H54 (cell line): ENCODE data around the gene TSPEAR.

Experiments
- DNase-seq: peaks from one replicate; pipeline ENCODE4 v3.0.0; 2011; ENCODE audit warnings: low spot score, mixed read lengths; ENCODE audit not compliant: insufficient read length
- FAIRE-seq: peaks from 3 replicates; lab custom pipeline; 2011; peaks lifted over from hg19 to GRCh38; lab: Jason Lieb, UNC
- POLR2A ChIP-seq: IDR thresholded peaks from 2 replicates; pipeline ENCODE4 v1.6.1; 2011; ENCODE audit warnings: low read depth, mild to moderate bottlenecking, low read length

The TSPEAR gene

DNA sequence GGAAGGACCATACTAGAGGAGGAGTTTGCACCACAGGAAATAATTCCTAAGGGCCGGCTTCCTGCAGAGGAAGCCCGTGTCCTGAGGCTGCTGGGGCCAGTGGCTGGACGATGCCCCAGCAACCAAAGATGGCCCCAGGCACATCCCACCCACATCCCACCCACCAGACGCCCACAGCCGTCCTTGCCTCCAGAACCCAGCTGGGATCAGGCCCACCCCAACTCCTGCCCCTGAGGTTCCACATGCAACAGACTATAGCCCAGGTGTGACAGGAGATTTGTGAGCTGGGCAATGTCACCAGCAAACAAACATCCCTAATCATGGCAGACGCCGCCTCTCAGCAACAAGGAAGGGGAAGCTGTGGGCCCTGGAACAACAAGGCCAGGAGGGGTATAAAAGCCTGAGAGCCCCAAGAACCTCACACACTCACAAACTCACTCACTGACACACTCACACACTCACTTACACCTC, 84.7 kb downstream of the TSPEAR start, which contains the start of gene KRTAP10-9:
Gene KRTAP10-9, plus strand, starts transcription at position 421 of the 471 bp plus-strand sequence. CDS start 79 bp downstream, outside the sequence.
- TF ChIP-seq POLR2A = no peak
- no peak for DNase-seq
- no peak for FAIRE-seq

DNA sequence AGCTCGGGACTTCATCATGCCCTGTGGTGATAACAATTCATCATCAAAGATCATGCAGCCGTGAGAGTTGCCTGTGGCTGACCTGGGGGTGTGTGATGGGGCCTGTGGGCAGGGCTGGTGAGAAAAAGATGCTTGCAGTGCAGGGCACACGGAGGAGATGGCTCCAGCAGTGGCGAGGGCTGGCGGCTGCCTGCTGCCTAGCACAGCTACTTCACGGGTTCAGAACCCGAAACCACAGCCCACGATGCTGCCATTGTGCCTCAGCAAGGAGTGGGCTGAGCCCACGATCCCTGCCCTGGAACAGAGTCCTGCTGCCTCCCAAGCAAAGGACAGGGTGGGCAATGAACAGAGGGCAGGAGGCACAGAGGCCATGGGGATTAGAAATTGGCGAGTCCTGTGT, 85.1 kb downstream of the TSPEAR start:
- FAIRE-seq (no peak), DNase-seq (no peak)
- TF ChIP-seq POLR2A = no peak

DNA sequence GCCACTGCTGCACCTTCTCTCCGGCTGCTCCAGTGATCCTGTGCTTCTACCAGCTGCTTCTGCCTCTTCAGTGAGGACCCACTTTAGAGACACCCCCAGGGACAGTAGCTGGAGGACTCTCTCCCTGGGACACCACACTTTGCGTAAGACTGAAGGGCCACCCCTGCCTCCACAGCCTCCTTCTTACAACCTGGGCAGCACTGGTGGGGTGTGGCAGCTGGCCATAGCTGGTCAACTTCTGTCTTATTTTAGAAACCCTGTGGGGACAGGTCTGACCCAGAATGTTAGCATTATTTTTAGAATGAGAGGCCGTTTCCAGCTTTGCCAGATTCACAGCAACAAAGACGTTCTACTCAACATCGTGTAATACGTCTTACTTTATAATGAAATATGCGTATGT, 85.6 kb downstream of the TSPEAR start:
- FAIRE-seq = no peak
- TF ChIP-seq POLR2A = no peak
- no peak for DNase-seq

DNA sequence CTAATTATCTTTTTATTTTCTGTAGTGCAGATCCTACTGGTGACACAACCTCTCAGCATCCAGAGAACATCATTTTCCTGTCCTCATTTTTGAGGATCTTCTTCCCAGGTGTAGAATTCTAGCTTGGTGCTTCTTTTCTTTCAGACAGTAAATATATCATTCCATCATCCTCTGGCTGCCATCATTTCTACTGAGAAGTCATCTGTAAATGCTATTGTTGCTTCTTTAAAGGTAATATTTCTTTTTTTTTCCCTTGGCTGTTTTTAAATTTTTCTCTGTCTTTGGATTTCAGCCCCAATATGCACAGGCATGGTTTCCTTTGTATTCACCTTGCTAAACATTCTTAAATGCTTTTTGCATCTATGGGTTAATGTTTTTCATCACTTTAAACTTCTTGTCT, 87.8 kb downstream of the TSPEAR start:
- no peak for DNase-seq
- FAIRE-seq = no peak
- TF ChIP-seq POLR2A = no peak

DNA sequence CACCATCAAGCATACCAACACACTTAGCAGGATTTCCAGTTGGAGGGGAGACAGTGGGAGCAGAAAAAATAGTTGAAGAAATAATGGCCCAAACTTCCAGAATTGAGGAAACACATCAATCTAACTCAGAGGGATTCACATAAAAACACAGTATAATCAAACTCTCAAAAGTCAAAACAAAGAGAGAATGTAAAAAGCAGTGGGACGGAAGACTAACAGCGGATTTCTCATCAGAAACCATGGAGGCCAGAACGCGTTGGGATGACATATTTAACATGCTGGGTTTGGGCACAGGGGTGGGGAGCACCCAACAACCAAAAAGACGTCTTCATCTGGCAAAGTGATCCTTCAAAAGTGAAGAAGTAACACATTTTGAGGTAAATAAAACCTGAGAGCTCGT, 91.5 kb downstream of the TSPEAR start:
- no peak for FAIRE-seq
- no peak for DNase-seq
- no peak for TF ChIP-seq POLR2A

DNA sequence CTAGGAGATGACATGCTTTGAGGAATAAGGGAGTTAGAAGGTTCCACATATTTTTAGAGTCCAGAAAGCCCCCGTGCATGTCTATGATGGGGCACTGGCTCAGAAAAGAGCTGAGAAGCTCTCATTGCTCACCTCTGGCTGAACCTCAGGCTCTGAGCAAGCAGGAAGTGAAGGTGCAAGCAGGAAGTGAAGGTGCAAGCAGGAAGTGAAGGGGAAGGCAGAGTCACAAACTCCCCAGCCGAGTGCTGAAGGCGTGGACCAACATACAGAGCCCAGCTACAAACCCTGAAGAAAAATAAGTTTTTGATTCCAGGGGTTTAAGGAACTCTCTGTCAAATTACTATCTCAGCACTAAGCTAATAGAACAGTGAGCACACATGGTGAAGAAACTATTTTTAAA, 92.5 kb downstream of the TSPEAR start:
- TF ChIP-seq POLR2A = no peak
- FAIRE-seq (no peak), DNase-seq (no peak)

DNA sequence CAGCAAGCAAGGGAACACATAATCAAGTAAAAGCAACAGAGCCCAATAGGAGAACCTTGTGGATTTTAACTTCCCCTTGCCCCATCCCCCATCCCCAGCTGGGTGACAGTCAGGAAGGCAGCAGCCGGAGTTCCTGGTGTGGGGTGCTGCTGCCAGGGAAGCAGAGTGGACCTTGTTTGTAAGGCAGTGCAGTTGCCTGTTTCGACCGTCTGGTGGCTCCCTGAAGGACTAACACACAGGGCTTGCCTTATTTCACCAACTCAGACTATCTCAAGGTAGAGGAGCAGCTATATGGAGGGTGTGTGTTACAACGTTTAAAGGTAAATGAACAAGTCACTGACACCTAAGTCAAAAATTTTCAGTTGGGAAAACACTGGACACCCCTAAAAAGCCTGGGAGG, 92.9 kb downstream of the TSPEAR start:
- DNase-seq = no peak
- TF ChIP-seq POLR2A = no peak
- no peak for FAIRE-seq

DNA sequence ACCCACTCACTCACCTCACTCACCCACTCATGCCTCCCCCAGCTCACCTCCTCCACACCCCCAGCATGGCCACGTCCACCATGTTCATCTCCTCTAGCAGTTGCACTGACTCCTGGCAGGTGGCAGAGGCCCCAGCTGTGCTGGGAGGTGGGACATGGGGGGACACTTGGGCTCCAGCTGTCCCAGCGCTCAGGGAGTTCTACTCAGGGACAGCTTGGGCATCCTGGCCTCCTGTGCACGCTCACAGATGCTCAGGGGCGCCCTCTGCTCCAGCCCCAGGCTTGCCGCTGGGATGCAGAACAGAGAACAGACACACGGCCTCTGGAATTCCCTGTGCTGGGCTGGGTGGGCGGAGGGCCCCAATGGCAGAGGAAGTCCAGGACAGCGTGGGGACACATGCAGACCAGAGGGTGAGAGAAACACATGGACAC, 94.3 kb downstream of the TSPEAR start:
- DNase-seq = no peak
- no peak for TF ChIP-seq POLR2A
- FAIRE-seq = no peak

DNA sequence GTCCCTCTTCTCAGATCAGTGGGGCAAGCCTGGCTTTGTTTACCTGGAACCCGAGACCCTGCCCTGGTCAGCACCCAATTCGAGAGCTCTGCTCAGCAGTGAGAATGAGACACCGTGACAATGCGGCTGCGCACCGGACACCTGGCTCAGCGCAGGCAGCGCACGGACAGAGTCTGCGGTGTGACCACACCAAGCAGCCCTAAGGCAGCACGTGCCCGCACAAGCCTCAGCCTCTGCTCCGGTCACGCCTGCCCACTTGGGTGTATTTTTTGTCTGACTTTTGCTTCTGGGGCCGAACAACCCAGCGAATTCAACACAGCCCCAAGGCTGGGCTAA, 94.8 kb downstream of the TSPEAR start:
- no peak for TF ChIP-seq POLR2A
- DNase-seq = no peak
- FAIRE-seq = no peak

DNA sequence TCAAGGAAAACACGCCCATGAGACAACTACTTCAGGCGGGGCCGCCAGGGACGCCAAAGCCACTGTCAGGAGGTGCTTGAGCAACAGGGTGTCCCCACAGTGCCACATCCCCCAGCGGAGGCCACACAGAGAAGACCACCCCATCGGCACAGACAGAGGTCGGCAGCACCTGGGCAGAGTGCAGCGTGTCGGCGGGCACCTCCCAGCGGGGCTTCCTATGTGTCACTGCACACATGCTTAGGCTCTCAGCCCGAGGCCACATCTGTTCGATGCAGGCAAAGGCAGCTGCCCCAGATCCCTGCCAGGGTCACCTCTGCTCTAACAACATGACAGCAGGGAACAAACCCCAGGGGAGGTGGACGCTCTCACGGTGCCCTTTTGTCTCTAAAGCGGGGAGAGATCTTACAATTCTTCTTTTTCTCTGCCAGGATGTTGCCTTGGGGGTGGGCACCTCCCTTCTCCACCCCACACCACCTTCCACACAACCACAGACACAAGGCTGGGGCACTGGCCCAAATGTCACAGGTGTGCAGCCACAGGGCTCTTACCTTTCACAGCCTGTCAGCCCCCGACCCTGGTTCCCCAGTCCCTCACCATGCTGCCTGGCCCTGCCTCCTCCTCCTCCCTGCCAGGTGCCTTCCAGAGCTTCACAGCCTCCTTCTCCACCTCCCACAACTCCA, 95.3 kb downstream of the TSPEAR start:
- DNase-seq (no peak), FAIRE-seq (no peak)
- TF ChIP-seq POLR2A = no peak

DNA sequence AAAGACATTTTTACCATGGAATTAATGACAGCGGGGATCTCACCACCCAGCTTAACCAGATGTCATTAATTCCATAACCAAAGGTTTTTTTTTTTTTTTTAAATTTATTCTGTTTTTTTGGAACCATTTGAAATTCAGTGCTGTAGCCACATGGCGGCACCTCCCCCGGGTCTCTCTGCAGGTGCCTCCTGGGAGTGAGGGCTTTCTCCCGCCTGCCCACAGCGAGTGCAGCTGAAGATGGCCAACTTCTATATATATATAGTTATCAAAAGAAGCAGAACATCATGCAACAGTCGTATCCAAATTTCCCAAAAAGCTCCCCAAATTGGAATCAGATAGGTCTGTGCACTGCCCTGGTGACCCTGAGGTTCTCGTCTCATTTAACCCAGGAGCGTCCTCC, 95.9 kb downstream of the TSPEAR start:
- FAIRE-seq = no peak
- no peak for TF ChIP-seq POLR2A

DNA sequence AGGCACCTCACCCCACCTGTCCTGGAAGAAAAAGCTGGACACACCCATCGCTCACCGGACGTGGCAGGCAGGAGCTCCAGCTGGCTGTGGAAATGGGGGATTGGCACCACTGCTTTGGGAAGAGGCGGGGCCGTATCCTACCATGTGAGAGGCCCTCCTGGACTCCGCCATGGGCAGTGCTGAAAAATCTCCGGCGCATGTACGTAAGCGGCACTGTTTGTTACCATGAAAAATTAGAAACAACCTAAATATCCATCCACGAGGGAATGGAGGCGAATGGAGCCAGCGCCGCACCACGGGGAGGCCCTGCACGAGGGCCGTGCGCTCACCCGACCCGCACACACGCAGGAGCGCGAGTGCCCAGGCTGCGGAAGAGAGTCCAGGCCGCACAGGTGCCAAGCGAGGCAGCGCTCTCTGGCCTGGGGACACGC, 96.4 kb downstream of the TSPEAR start:
- no peak for TF ChIP-seq POLR2A
- DNase-seq (no peak), FAIRE-seq (no peak)

More for the DNA sequence above, 95.9 kb downstream of the TSPEAR start:
- no peak for DNase-seq

DNA sequence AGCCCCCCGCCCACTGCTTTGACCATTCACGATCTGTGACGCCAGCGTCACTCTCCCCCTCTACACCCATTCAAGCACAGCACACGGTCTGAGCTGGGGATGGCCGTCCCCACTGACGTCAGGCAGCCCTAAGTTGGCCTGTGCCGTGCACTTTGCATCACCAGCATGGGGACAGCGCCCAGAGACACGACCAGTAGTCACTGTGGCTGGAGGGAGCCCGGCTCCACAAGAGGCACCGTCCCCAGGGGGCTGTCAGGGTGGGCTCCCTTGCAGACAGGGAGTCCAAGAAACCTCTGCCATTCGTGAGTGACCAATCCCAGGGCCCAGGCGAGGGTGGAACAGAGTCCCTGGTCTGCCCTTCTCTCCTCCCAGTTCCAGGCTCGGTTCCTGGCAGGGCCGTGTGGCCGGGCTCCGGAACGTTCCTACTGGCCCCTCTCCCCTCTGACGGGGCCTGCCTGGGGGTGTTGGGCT, 97.2 kb downstream of the TSPEAR start:
- no peak for TF ChIP-seq POLR2A
- no peak for DNase-seq
- no peak for FAIRE-seq

DNA sequence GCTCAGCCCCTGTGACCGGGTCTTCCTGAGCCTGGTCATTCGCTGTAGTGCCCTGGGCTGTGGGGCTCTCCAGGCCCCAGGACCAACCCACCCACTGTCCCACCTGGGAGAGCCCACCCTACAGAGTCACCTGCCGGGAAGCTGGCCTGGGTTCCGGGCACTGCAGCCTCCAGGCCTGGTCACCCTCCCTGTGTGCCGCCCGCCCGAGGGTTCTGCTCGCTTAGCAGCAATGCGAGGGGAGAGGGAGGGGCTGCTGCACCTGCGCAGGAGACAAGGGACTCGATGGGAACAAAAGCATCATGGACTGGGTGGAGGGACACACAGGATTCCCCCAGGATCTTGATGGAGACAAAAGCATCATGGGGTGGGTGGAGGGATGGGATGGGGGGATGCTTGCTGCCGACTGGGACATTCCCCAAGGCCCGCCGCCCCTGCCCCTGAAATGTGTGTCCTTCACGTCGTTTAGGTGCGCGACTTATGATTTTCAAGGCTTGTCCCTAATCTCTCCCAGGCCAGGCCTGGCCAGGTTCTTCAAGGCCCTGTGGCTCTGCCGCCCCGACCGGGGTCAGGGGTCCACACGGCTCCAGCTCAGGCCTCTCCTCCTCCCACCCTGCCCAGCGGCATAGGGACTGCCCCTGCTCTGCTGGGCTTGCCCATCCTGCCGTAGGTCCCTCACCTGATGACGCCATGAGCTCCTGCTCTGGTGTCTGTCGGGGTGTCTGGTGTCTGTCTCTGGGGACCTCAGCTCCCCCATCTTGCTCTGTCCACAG, 97.8 kb downstream of the TSPEAR start:
- no peak for TF ChIP-seq POLR2A
- DNase-seq (no peak), FAIRE-seq (no peak)

DNA sequence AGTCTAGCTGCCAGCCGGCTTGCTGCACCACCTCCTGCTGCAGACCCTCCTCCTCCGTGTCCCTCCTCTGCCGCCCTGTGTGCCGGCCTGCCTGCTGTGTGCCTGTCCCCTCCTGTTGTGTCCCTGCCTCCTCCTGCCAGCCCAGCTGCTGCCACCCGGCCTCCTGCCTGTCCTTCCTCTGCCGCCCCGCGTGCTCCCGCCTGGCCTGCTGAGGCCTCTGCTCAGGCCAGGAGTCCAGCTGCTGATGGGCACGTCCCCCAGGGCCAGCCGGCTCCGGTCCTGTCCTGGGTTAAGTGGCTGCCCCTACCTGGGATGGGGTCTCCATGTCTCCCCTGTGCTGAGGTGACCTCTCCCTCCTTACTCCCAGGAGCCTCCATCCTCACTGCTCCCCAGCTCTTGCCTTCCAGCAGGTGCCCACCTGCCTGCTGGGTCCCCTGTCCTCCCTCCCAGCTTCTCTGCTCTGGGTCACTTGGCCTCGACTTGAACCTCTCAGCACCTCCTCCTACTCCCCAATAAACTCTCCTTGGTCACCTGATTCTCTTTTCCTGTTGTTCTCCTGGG, 98.6 kb downstream of the TSPEAR start:
- TF ChIP-seq POLR2A = no peak
- DNase-seq (no peak), FAIRE-seq (no peak)
